ENCODE results near the gene EGR1.
"Not testable (repeated sequence)": the region's sequence is repeated elsewhere in the genome, so short reads cannot be mapped to it uniquely, and the experiment has no call there.

EGR1 gene

DNA sequence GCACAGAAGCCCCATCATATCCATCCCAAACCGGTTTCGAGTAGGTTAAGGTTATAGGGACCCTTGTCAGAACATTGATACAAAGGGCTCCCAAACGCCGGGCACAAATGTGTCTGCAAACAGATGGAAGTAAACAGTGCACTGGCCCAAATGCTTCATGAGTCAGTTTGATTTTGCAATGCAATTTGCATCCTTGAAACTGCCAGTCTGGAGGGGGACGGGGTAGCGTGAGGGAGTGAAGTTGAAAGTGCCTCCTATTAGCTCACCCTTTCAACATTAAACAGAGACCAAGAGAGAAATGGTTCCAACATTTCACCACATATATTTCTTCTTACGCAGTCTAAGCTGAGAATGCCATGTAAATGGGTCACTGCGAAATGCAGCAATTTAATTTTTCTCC is 42.2 kb downstream of the EGR1 start:
- not testable (repeated sequence) for DNase-seq (ENCODE audit: low spot score)

DNA sequence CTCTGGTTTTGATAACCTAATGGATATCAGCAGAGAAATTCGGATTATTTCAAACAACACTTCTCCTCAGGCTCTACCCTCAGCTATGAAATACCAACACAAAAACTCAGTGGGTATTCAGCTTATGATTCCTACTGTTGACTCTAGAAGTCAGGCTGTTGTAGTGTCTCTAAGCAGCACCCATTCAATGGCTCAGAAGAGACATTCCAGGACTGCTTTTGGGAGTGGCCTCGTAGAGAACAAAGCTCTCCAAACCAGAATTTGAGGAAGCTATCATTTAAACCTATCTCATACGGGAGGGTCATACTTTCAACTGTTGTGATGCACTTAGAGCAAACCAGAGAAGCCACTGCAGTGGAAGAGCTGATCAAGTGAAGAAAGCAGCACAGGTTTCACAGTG is 43.7 kb downstream of the EGR1 start:
- no peak for DNase-seq (ENCODE audit: low spot score)

DNA sequence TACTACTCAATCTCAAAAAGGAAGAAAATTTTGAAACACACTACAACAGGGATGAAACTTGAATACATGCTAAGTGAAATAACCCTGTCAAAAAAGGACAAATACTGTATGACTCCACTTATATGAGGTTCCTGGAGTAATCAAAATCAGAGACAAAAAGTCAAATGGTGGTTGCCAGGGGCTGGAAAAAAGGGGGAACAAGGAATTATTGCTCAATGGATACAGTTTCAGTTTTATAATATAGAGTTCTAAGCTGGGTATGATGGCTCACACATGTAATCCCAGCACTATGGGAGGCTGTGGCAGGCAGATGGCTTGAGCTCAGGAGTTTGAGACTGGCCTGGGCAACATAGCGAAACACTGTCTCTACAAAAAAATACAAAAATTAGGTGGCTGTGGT is 48.7 kb downstream of the EGR1 start:
- DNase-seq (ENCODE audit: low spot score): no peak

DNA sequence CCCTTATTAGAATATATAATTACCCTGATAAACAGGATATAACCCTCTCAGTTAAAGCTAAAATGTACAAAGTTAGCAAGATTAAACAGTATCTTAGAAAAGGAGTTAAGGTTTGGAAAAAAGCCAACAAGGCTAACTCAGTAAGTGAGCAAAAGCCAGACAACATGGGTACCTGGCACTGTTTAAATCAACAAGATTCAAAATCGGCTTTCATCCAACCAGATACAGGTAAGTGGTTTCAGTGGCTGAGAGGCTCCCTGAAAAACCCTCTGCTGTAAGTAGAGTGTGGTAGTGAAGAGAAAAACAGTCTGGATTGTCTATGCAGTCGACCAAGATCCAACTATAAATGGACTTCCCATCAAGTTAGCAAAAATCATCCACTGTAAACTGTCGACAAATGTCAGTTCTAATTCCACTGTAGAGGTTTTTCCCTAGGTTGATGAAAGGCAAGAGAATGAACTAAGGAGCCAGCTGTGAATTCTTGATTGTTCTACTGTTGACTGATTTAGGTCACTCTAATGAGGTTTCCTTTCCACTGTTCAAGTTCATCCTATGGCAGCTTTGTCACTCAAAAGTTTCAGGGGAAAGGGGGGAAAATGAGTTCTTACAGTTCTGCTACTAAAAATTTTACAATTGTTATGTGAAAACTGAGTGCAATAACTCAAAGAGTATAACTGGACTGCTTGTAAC is 50.4 kb downstream of the EGR1 start:
- DNase-seq (ENCODE audit: low spot score): no peak

DNA sequence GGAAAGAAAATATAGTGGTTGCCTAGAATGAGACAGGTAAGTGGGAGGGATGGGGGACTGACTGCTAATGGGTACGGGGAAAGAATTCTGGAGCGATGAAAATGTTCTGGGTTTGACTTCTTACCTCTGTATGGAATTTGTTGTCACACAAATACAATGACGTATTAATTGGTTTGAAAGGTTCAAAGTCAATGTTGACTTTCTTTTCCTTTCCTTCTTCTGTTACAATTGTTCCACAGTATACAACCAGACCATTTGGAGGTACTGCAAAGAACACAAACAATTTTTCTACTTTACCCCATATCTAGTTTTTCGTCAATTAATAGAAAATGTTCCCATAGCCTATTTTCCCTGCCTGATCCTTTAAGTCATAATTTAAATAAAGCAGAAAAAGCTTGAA is 52.2 kb downstream of the EGR1 start:
- no peak for DNase-seq (ENCODE audit: low spot score)

Data from iPS-NIHi11 (cell line).